HT-29 (cell line): ENCODE data around the gene TEX29. TPM values are rescaled to one million over a fixed set of nuclear protein-coding genes. Genes with fewer than 3 reads are reported as not detected.

Source experiments
- DNase-seq: peaks from one replicate; pipeline ENCODE4 v3.0.0-alpha.2; 2015; ENCODE audit warnings: low spot score
- total RNA-seq: library from RNA; depleted of rRNA; stranded (reverse); fragments of >200 nt; shearing (Covaris generic); gene quantifications from 2 replicates; pipeline ENCODE4 v1.2.3, GENCODE V29; 2014; rRNA removed

Gene TEX29
- not detected in 2 replicates for total RNA-seq

- no peak for DNase-seq
Observed at GRCh38 chr13:111319998-111320911, at the start of gene TEX29. TEX29 (plus strand) TSS chr13:111320642; CDS start chr13:111320891, 249 bp downstream.

- no peak for DNase-seq
Observed at GRCh38 chr13:111270765-111271698, 49.4 kb upstream of the TEX29 start.

GRCh38 chr13:111272117-111272516 is 48.3 kb upstream of the TEX29 start:
- DNase-seq: no peak

GRCh38 chr13:111275382-111275781 is 45.1 kb upstream of the TEX29 start:
- no peak for DNase-seq

- no peak for DNase-seq
Observed at GRCh38 chr13:111275995-111276618, 44.3 kb upstream of the TEX29 start.

GRCh38 chr13:111278258-111278657 is 42.2 kb upstream of the TEX29 start:
- DNase-seq: no peak

GRCh38 chr13:111278743-111279652 is 41.4 kb upstream of the TEX29 start:
- DNase-seq: no peak

GRCh38 chr13:111280226-111280625 is 40.2 kb upstream of the TEX29 start:
- DNase-seq: no peak

- DNase-seq: no peak
Observed at GRCh38 chr13:111280681-111281585, 39.5 kb upstream of the TEX29 start.

- DNase-seq: no peak
Observed at GRCh38 chr13:111281751-111282311, 38.6 kb upstream of the TEX29 start.

GRCh38 chr13:111282425-111282824 is 38.0 kb upstream of the TEX29 start:
- DNase-seq: no peak

- no peak for DNase-seq
Observed at GRCh38 chr13:111282997-111283396, 37.4 kb upstream of the TEX29 start.

GRCh38 chr13:111283457-111283856 is 37.0 kb upstream of the TEX29 start:
- no peak for DNase-seq

GRCh38 chr13:111283991-111284390 is 36.5 kb upstream of the TEX29 start:
- no peak for DNase-seq

- DNase-seq: no peak
Observed at GRCh38 chr13:111284565-111284964, 35.9 kb upstream of the TEX29 start.

GRCh38 chr13:111286162-111286561 is 34.3 kb upstream of the TEX29 start:
- DNase-seq: no peak

- DNase-seq: peak; percentile 7
Observed at GRCh38 chr13:111286749-111287148, 33.7 kb upstream of the TEX29 start.

GRCh38 chr13:111287201-111287600 is 33.2 kb upstream of the TEX29 start:
- DNase-seq: no peak

GRCh38 chr13:111288276-111288675 is 32.2 kb upstream of the TEX29 start:
- no peak for DNase-seq
